DND-41 (cell line): ENCODE data around the gene ACSS1.

Source experiments
- ATAC-seq: fragments of 200-7000 bp; cut with Tn5 transposase; 3 replicates; pipeline ENCODE4 v1.9.1; 2021; ENCODE audit warnings: low read depth; ENCODE audit not compliant: insufficient read depth
- DNase-seq: peaks from one replicate; pipeline ENCODE4 v3.0.0-alpha.2; 2020
- H2AFZ ChIP-seq: 2 replicates; pipeline ENCODE4 v1.6.0; 2012; ENCODE audit warnings: low read depth, low read length
- H3K27ac ChIP-seq: 2 replicates; pipeline ENCODE4 v1.5.1; 2012; ENCODE audit warnings: low read length, inconsistent platforms
- H3K27me3 ChIP-seq: fragments of 200-600 bp; sonication (generic); 2 replicates; pipeline ENCODE4 v1.6.0; 2012; ENCODE audit warnings: low read length, mild to moderate bottlenecking, inconsistent platforms; ENCODE audit not compliant: insufficient read depth, poor library complexity
- H3K36me3 ChIP-seq: 2 replicates; pipeline ENCODE4 v1.5.1; 2012; ENCODE audit warnings: low read length, inconsistent platforms; ENCODE audit not compliant: insufficient read depth
- H3K4me1 ChIP-seq: 2 replicates; pipeline ENCODE4 v1.5.1; 2012; ENCODE audit warnings: mild to moderate bottlenecking, low read length; ENCODE audit not compliant: insufficient read depth
- H3K4me2 ChIP-seq: 2 replicates; pipeline ENCODE4 v1.6.0; 2012; ENCODE audit warnings: mild to moderate bottlenecking, moderate library complexity, low read length, inconsistent platforms; ENCODE audit not compliant: insufficient read depth
- H3K4me3 ChIP-seq, 2 experiments: fragments of 200-600 bp in 1 of 2; shearing (Covaris generic) in 1 of 2; 2 replicates each; pipeline ENCODE4 v1.5.1; 2012 to 2016; ENCODE audit warnings: inconsistent platforms in 2 of 2, low read length in 2 of 2, mild to moderate bottlenecking in 2 of 2, low read depth in 1 of 2, moderate library complexity in 1 of 2
- H3K79me2 ChIP-seq: 2 replicates; pipeline ENCODE4 v1.6.0; 2012; ENCODE audit warnings: low read length, inconsistent platforms; ENCODE audit not compliant: insufficient read depth
- H3K9ac ChIP-seq: 2 replicates; pipeline ENCODE4 v1.6.0; 2012; ENCODE audit warnings: low read depth, mild to moderate bottlenecking, inconsistent platforms, low read length, moderate library complexity
- H3K9me3 ChIP-seq: 2 replicates; pipeline ENCODE4 v1.5.1; 2012; ENCODE audit warnings: low read length, moderate library complexity, mild to moderate bottlenecking, inconsistent platforms; ENCODE audit not compliant: insufficient read depth, severe bottlenecking
- H4K20me1 ChIP-seq: 2 replicates; pipeline ENCODE4 v1.6.0; 2012; ENCODE audit warnings: low read length; ENCODE audit not compliant: insufficient read depth
- CTCF ChIP-seq: IDR thresholded peaks from 2 replicates; pipeline ENCODE4 v1.5.1; 2012; ENCODE audit warnings: borderline replicate concordance, low read length, moderate library complexity, mild to moderate bottlenecking; ENCODE audit not compliant: poor library complexity, severe bottlenecking; ENCODE audit errors: extremely low read depth
- EZH2 ChIP-seq: IDR thresholded peaks from 3 replicates; pipeline ENCODE4 v1.6.1; 2012; ENCODE audit warnings: borderline replicate concordance, low read depth, mild to moderate bottlenecking, moderate library complexity, low read length, inconsistent platforms; ENCODE audit not compliant: severe bottlenecking

ACSS1 gene

DNA sequence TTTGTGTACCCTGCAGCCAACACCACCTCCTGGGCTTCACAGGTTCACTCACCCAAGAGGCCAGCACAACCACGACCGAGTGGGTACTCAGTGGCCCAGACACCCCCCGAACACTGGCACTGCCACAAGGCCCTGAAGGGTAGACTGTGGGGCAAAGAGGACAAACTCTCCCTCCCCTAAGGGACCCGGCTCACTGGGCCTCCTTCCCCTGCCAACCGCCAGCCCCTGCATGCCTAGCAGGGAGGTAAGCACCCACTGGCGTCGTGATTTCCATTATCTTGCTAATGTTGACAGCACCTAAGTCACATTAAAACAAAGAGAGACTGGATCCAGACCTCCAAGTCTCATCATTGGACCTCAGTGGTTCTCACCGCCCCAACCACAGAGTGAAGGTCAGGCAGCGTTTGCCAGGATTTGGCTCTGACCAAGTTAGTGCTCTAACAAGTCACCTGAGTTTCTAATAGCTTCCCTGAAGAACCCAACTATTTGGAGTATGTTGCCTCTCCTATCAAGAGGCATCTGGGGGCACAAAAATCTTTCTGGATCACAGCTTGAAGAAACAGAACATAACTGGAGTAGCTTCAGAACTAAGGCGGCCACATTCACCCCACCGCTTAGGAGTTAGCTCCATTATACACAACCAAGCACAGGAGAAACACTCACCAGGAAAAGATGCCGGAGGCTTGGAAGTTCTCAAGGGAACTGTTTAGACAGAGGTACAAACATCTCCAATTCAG, 51.3 kb downstream of the ACSS1 start:
- H3K9me3 ChIP-seq, result no peaks in the 10 kb centered on the region
- no peaks in the 10 kb centered on the region for H4K20me1 ChIP-seq
- H3K36me3 ChIP-seq, result peaks cover 68% of the 10 kb centered on the region
- ATAC-seq (no peak), DNase-seq (no peak)
- no peak overlapping the region for H3K4me3 ChIP-seq
- no peak overlapping the region for H3K27ac ChIP-seq
- no peak overlapping the region for H2AFZ ChIP-seq
- no peaks in the 10 kb centered on the region for H3K4me1 ChIP-seq
- TF ChIP-seq CTCF, result no peak
- no peak for TF ChIP-seq EZH2
- no peak overlapping the region for H3K9ac ChIP-seq
- H3K27me3 ChIP-seq, result no peaks in the 10 kb centered on the region
- no peak overlapping the region for H3K4me2 ChIP-seq
- H3K79me2 ChIP-seq, result no peaks in the 10 kb centered on the region

DNA sequence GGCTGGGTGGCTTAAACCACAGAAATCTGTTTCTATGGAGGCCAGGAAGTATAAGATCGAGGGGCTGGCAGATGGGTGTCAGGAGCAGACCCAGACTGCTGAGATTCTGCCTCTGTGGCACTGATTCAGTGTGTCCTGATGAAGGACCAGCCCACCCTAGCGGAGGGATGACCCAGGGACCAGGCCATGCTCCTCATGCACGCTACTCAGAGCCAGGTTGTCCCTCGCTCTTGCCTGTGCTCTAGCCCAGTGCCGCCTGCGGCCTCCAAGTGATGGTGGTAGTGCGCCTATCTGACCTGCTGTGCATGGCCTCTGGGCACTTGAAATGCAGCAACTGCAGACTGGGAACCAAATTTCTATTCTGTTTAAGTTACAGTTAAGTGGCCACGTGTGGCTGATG, 52.3 kb downstream of the ACSS1 start:
- no peak for DNase-seq

GRCh38 chr20:25005220-25005619, 52.7 kb downstream of the ACSS1 start:
- no peak overlapping the region for H3K27ac ChIP-seq
- no peak for ATAC-seq

More for the DNA sequence above, 52.3 kb downstream of the ACSS1 start:
- H3K27ac ChIP-seq, result no peak overlapping the region
- no peak overlapping the region for H3K9ac ChIP-seq
- H2AFZ ChIP-seq, result no peak overlapping the region
- H3K79me2 ChIP-seq, result no peaks in the 10 kb centered on the region
- no peak for ATAC-seq
- no peak overlapping the region for H3K4me3 ChIP-seq
- peaks cover 59% of the 10 kb centered on the region for H3K36me3 ChIP-seq
- H3K4me1 ChIP-seq, result no peaks in the 10 kb centered on the region
- no peaks in the 10 kb centered on the region for H3K27me3 ChIP-seq
- H3K9me3 ChIP-seq, result no peaks in the 10 kb centered on the region
- no peak overlapping the region for H3K4me2 ChIP-seq
- no peak for TF ChIP-seq EZH2
- TF ChIP-seq CTCF, result no peak
- H4K20me1 ChIP-seq, result no peaks in the 10 kb centered on the region

More at GRCh38 chr20:25005220-25005619, 52.7 kb downstream of the ACSS1 start:
- H3K9me3 ChIP-seq, result no peaks in the 10 kb centered on the region
- H3K4me3 ChIP-seq, result no peak overlapping the region
- H3K4me2 ChIP-seq, result no peak overlapping the region
- H3K9ac ChIP-seq, result no peak overlapping the region
- no peak overlapping the region for H2AFZ ChIP-seq
- no peaks in the 10 kb centered on the region for H4K20me1 ChIP-seq
- H3K36me3 ChIP-seq, result peaks cover 54% of the 10 kb centered on the region
- TF ChIP-seq CTCF (no peak), EZH2 (no peak)
- DNase-seq, result no peak
- H3K27me3 ChIP-seq, result no peaks in the 10 kb centered on the region
- H3K79me2 ChIP-seq, result no peaks in the 10 kb centered on the region
- H3K4me1 ChIP-seq, result no peaks in the 10 kb centered on the region
